MCF 10A (cell line): ENCODE data around the gene FOXR1. TPM values are rescaled to one million over a fixed set of nuclear protein-coding genes. Genes with fewer than 3 reads are reported as not detected.
A peak's percentile ranks its signal among the peaks of the same experiment; 100 is the strongest.

Experiments
- BruUV-seq: library from RNA; stranded (reverse); fragments of 400-500 nt; replicated peaks from 2 replicates; lab custom pipeline; 2021; lab: Mats Ljungman, UMichigan
- CTCF ChIA-PET: fragments of 300-600 bp; sonication (Branson Sonifier 250); formaldehyde crosslinking; extraction: SDS; loops from one replicate; lab custom pipeline; 2021; ENCODE audit warnings: antibody characterized with exemption, inconsistent platforms; lab: Yijun Ruan, JAX
- POLR2A ChIA-PET: fragments of 300-600, 350-650 bp; sonication (Branson Sonifier 250); formaldehyde crosslinking; extraction: SDS; loops from one replicate; lab custom pipeline; 2020; ENCODE audit warnings: antibody characterized with exemption, inconsistent platforms; lab: Yijun Ruan, JAX
- DNase-seq: peaks from one replicate; pipeline ENCODE4 v3.0.0-alpha.2; 2018; ENCODE audit not compliant: unreplicated experiment
- H3K27ac Mint-ChIP-seq: one replicate; pipeline ENCODE4 v1.8.0; 2022; ENCODE audit warnings: mild to moderate bottlenecking, low read depth, mixed read lengths; ENCODE audit not compliant: unreplicated experiment
- H3K27me3 Mint-ChIP-seq: one replicate; pipeline ENCODE4 v1.8.0; 2022; ENCODE audit warnings: mixed read lengths; ENCODE audit not compliant: insufficient read depth, unreplicated experiment
- H3K36me3 Mint-ChIP-seq: one replicate; pipeline ENCODE4 v1.8.0; 2022; ENCODE audit warnings: mild to moderate bottlenecking, moderate library complexity, mixed read lengths; ENCODE audit not compliant: insufficient read depth, unreplicated experiment
- H3K4me1 Mint-ChIP-seq: one replicate; pipeline ENCODE4 v1.8.0; 2022; ENCODE audit warnings: mixed read lengths; ENCODE audit not compliant: insufficient read depth, unreplicated experiment
- H3K4me3 Mint-ChIP-seq: one replicate; pipeline ENCODE4 v1.8.0; 2022; ENCODE audit warnings: mild to moderate bottlenecking, moderate library complexity, mixed read lengths; ENCODE audit not compliant: unreplicated experiment
- H3K9me3 Mint-ChIP-seq: one replicate; pipeline ENCODE4 v1.8.0; 2022; ENCODE audit warnings: mixed read lengths; ENCODE audit not compliant: unreplicated experiment
- CTCF ChIP-seq: fragments of 200-600 bp; IDR thresholded peaks from one replicate; pipeline ENCODE4 v1.8.0; 2022; ENCODE audit warnings: antibody characterized with exemption, mild to moderate bottlenecking; ENCODE audit not compliant: unreplicated experiment
- intact Hi-C: fragments of 100-400 bp; cut with micrococcal nuclease; formaldehyde crosslinking; loops from 2 replicates; pipeline ENCODE4 v1.14.1; 2022
- total RNA-seq: library from RNA; stranded (reverse); gene quantifications from 2 replicates; pipeline ENCODE4 v1.2.3, GENCODE V29; 2022

Gene FOXR1
- total RNA-seq, 1 experiment from 2014 or later, result not detected

- CTCF ChIA-PET, result interaction anchor here (0.5 to 5.8 kb wide), 34 partner anchors 9 to 457 kb away, joined by 3 to 43 read pairs (median 4); partner anchors contain the start of genes CENATAC, DDX6 and UPK2
- H3K4me3 Mint-ChIP-seq, result peak overlapping the region; percentile 84
- H3K27me3 Mint-ChIP-seq, result no peaks in the 10 kb centered on the region
- peak; percentile 95 for DNase-seq
- POLR2A ChIA-PET, result interaction anchor here (0.8 to 2.6 kb wide), 9 partner anchors 9 to 667 kb away, joined by 3 to 14 read pairs (median 4); partner anchors contain the start of genes RPS25 and TRAPPC4
- no TSS peak for BruUV-seq
- H3K27ac Mint-ChIP-seq, result peak overlapping the region; percentile 19
- peaks cover 31% of the 10 kb centered on the region for H3K4me1 Mint-ChIP-seq
- H3K36me3 Mint-ChIP-seq, result no peaks in the 10 kb centered on the region
- intact Hi-C loops, result no loop called here
- TF ChIP-seq CTCF, result peak; percentile 78
- H3K9me3 Mint-ChIP-seq, result no peaks in the 10 kb centered on the region
Observed at GRCh38 chr11:118930094-118930712, 41.4 kb upstream of the FOXR1 start.

GRCh38 chr11:118931571-118931970 is 40.0 kb upstream of the FOXR1 start:
- Mint-ChIP-seq H3K27ac (no peak overlapping the region), H3K9me3 (no peaks in the 10 kb centered on the region), H3K27me3 (no peaks in the 10 kb centered on the region), H3K36me3 (no peaks in the 10 kb centered on the region), H3K4me1 (peaks cover 25% of the 10 kb centered on the region), H3K4me3 (no peak overlapping the region)
- no peak for TF ChIP-seq CTCF
- CTCF ChIA-PET, result interaction anchor here (1.2 to 2.9 kb wide), 4 partner anchors 26 to 143 kb away, joined by 3 to 16 read pairs (median 8); partner anchors contain the start of gene UPK2
- intact Hi-C loops, result no loop called here
- no TSS peak for BruUV-seq
- no peak for DNase-seq
- POLR2A ChIA-PET, result interaction anchor here (1.9 to 2.6 kb wide), 2 partner anchors 239 to 241 kb away, joined by 7 to 14 read pairs; no protein-coding TSS in a partner anchor

DNA sequence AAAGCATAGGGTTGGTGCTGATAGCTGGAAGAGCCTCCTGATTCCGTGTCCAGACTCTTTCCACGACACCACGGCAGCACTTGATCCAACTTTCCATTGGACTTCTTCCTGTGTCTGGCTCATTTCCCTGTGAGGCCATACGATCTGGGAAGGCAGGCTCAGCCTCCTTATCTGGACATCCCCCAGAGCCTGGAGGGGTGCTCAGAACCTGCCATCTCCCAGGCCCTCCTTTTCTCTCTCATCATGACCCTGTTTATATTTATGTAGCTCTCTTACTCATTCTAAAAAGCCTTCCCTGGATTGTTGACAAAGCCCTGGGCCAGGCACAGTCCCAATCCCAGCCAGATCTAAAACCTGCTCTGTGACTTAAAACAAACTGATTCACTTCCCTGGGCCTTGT is 38.1 kb upstream of the FOXR1 start:
- peaks cover 16% of the 10 kb centered on the region for H3K4me1 Mint-ChIP-seq
- TF ChIP-seq CTCF, result no peak
- no peaks in the 10 kb centered on the region for H3K9me3 Mint-ChIP-seq

GRCh38 chr11:118935376-118935775 is 36.2 kb upstream of the FOXR1 start:
- CTCF ChIA-PET, result interaction anchor here (0.6 to 2.8 kb wide), 4 partner anchors 21 to 359 kb away, joined by 3 to 8 read pairs (median 5); partner anchors contain the start of gene UPK2
- POLR2A ChIA-PET, result interaction anchor here (1.0 kb wide), 1 partner anchor 10 kb away, joined by 5 read pairs; no protein-coding TSS in a partner anchor
- Mint-ChIP-seq H3K36me3 (no peaks in the 10 kb centered on the region), H3K27me3 (no peaks in the 10 kb centered on the region), H3K9me3 (no peaks in the 10 kb centered on the region), H3K4me1 (peaks cover 16% of the 10 kb centered on the region), H3K27ac (no peak overlapping the region), H3K4me3 (no peak overlapping the region)
- TF ChIP-seq CTCF, result no peak
- no TSS peak for BruUV-seq
- intact Hi-C loops, result no loop called here
- no peak for DNase-seq

More for the DNA sequence above, 38.1 kb upstream of the FOXR1 start:
- Mint-ChIP-seq H3K36me3 (no peaks in the 10 kb centered on the region), H3K27me3 (no peaks in the 10 kb centered on the region), H3K27ac (no peak overlapping the region), H3K4me3 (no peak overlapping the region)
- ChIA-PET CTCF (interaction anchor here (2.3 to 2.8 kb wide), 2 partner anchors 23 to 25 kb away, joined by 7 to 8 read pairs; partner anchors contain the start of gene UPK2), POLR2A (interaction anchor here (1.0 kb wide), 1 partner anchor 9 kb away, joined by 3 read pairs; no protein-coding TSS in a partner anchor)
- intact Hi-C loops, result no loop called here
- BruUV-seq, result no TSS peak
- DNase-seq, result no peak
